HG03432 (cell line): Measurements from ENCODE around the gene ATP6V0E2.

ENCODE experiments used
- ATAC-seq: cut with Tn5 transposase; IDR thresholded peaks from one replicate; pipeline ENCODE4 v1.9.1; 2021; ENCODE audit warnings: mild to moderate bottlenecking, moderate library complexity; ENCODE audit not compliant: unreplicated experiment

The ATP6V0E2 gene

GRCh38 chr7:149838224-149838991, 35.4 kb upstream of the ATP6V0E2 start, which contains the start of gene ZNF862:
Gene ZNF862 (plus strand): TSS chr7:149838375. CDS start chr7:149838612, 237 bp downstream.
- ATAC-seq, result peak; percentile 99

- no peak for ATAC-seq
Measured at GRCh38 chr7:149838992-149839408, 34.8 kb upstream of the ATP6V0E2 start.

- ATAC-seq, result no peak
Measured at GRCh38 chr7:149839933-149840332, 33.8 kb upstream of the ATP6V0E2 start.

- ATAC-seq, result no peak
Measured at GRCh38 chr7:149843566-149843965, 30.2 kb upstream of the ATP6V0E2 start.

GRCh38 chr7:149844445-149844844, 29.3 kb upstream of the ATP6V0E2 start:
- no peak for ATAC-seq

- ATAC-seq, result no peak
Measured at GRCh38 chr7:149845257-149845980, 28.4 kb upstream of the ATP6V0E2 start.

GRCh38 chr7:149846021-149846420, 27.7 kb upstream of the ATP6V0E2 start:
- no peak for ATAC-seq

- peak; percentile 94 for ATAC-seq
Measured at GRCh38 chr7:149846436-149847046, 27.2 kb upstream of the ATP6V0E2 start.

GRCh38 chr7:149849174-149849573, 24.6 kb upstream of the ATP6V0E2 start:
- ATAC-seq, result no peak

GRCh38 chr7:149850007-149850594, 23.7 kb upstream of the ATP6V0E2 start:
- ATAC-seq, result no peak

GRCh38 chr7:149850716-149851115, 23.1 kb upstream of the ATP6V0E2 start:
- no peak for ATAC-seq

GRCh38 chr7:149851449-149851848, 22.3 kb upstream of the ATP6V0E2 start:
- ATAC-seq, result no peak

GRCh38 chr7:149853157-149853556, 20.6 kb upstream of the ATP6V0E2 start:
- no peak for ATAC-seq

GRCh38 chr7:149854611-149855360, 19.0 kb upstream of the ATP6V0E2 start:
- ATAC-seq, result no peak

- ATAC-seq, result no peak
Measured at GRCh38 chr7:149855361-149856305, 18.1 kb upstream of the ATP6V0E2 start.

GRCh38 chr7:149856583-149856982, 17.2 kb upstream of the ATP6V0E2 start:
- no peak for ATAC-seq

GRCh38 chr7:149859369-149859768, 14.4 kb upstream of the ATP6V0E2 start:
- no peak for ATAC-seq

- no peak for ATAC-seq
Measured at GRCh38 chr7:149859876-149860275, 13.9 kb upstream of the ATP6V0E2 start.
